Keratinocyte (primary cell): ENCODE results near the gene THAP2.

Experiments used
- EZH2 ChIP-seq: IDR thresholded peaks from one replicate; pipeline ENCODE4 v1.6.1; 2012; ENCODE audit warnings: inconsistent platforms, mild to moderate bottlenecking, low read length, moderate library complexity
- TF ChIP-seq, protein P1 (sequence below), 3 experiments: IDR thresholded peaks in 1 of 3; conservative IDR thresholded peaks in 1 of 3; optimal IDR thresholded peaks in 1 of 3; 2 replicates in 2 of 3; 3 replicates in 1 of 3; pipeline versions ENCODE3 to v1.5.1; 2011; ENCODE audit warnings: low read length in 3 of 3, mild to moderate bottlenecking in 3 of 3, moderate library complexity in 2 of 3, control low read depth in 1 of 3, inconsistent platforms in 1 of 3; ENCODE audit not compliant: insufficient read depth in 2 of 3; ENCODE audit errors: extremely low read depth in 1 of 3

GRCh38 chr12:71719647-71720370 is 55.7 kb downstream of the THAP2 start:
- TF ChIP-seq, protein P1, sequence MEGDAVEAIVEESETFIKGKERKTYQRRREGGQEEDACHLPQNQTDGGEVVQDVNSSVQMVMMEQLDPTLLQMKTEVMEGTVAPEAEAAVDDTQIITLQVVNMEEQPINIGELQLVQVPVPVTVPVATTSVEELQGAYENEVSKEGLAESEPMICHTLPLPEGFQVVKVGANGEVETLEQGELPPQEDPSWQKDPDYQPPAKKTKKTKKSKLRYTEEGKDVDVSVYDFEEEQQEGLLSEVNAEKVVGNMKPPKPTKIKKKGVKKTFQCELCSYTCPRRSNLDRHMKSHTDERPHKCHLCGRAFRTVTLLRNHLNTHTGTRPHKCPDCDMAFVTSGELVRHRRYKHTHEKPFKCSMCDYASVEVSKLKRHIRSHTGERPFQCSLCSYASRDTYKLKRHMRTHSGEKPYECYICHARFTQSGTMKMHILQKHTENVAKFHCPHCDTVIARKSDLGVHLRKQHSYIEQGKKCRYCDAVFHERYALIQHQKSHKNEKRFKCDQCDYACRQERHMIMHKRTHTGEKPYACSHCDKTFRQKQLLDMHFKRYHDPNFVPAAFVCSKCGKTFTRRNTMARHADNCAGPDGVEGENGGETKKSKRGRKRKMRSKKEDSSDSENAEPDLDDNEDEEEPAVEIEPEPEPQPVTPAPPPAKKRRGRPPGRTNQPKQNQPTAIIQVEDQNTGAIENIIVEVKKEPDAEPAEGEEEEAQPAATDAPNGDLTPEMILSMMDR (optimal IDR thresholded peaks at IDR 0.05 in 1 of 3, IDR thresholded peaks at IDR 0.05 in 1 of 3, conservative IDR thresholded peaks at IDR 0.05 in 1 of 3; ENCODE audit: extremely low read depth in 1 of 3, insufficient read depth in 2 of 3, low read length in 3 of 3) = no peak
- no peak for TF ChIP-seq EZH2
